ENCODE data around the gene ZFP3.
"Not testable (repeated sequence)": the region's sequence is repeated elsewhere in the genome, so short reads cannot be mapped to it uniquely, and the experiment has no call there.

The ZFP3 gene

DNA sequence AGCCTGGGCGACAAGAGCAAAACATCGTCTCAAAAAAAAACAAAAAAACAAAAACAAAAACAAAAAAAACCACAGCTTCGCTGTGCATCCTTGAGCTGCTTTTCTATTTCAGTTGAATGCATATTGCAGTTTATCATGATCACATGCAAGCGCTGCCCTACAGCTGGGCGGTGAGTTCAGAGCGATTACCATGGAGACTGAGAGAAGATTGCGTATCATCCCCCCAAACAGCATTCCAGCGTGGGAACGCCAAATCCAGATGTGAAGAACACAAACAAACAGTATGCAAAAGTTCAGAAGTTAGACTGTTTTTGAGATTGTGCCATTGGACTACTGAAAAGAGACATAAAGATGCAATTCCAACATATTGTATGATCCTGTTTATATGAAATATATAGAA lies 28.0 kb upstream of the ZFP3 start:
- TF ChIP-seq, protein P1, sequence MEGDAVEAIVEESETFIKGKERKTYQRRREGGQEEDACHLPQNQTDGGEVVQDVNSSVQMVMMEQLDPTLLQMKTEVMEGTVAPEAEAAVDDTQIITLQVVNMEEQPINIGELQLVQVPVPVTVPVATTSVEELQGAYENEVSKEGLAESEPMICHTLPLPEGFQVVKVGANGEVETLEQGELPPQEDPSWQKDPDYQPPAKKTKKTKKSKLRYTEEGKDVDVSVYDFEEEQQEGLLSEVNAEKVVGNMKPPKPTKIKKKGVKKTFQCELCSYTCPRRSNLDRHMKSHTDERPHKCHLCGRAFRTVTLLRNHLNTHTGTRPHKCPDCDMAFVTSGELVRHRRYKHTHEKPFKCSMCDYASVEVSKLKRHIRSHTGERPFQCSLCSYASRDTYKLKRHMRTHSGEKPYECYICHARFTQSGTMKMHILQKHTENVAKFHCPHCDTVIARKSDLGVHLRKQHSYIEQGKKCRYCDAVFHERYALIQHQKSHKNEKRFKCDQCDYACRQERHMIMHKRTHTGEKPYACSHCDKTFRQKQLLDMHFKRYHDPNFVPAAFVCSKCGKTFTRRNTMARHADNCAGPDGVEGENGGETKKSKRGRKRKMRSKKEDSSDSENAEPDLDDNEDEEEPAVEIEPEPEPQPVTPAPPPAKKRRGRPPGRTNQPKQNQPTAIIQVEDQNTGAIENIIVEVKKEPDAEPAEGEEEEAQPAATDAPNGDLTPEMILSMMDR (conservative IDR thresholded peaks at IDR 0.05; ENCODE audit: low read depth, low read length) = no peak
- H3K4me3 ChIP-seq (ENCODE audit: low read length) = no peak overlapping the region
- DNase-seq (ENCODE audit: low read depth) = no peak

DNA sequence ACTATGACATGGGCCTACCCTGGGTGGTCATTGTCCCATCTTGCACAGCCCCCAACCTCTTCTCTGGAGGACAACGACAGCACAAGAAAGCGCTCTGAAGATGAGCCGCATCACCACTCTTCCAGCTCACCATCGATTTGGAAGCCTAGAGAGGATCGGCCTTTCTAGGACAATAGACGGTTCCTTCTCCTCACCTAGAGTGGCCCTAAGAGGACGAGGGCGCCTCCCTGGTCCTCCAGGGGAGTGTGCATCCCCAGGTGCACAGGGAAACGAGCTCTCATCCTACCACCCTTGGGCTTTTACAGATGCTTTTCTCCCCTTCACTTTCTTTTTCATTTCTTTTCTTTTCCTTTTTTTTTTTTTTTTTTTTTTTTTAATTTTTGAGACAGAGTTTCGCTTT lies 22.7 kb upstream of the ZFP3 start:
- H3K4me3 ChIP-seq (ENCODE audit: low read length) = no peak overlapping the region
- no peak for DNase-seq (ENCODE audit: low read depth)
- TF ChIP-seq, protein P1 (conservative IDR thresholded peaks at IDR 0.05; ENCODE audit: low read depth, low read length) = no peak

DNA sequence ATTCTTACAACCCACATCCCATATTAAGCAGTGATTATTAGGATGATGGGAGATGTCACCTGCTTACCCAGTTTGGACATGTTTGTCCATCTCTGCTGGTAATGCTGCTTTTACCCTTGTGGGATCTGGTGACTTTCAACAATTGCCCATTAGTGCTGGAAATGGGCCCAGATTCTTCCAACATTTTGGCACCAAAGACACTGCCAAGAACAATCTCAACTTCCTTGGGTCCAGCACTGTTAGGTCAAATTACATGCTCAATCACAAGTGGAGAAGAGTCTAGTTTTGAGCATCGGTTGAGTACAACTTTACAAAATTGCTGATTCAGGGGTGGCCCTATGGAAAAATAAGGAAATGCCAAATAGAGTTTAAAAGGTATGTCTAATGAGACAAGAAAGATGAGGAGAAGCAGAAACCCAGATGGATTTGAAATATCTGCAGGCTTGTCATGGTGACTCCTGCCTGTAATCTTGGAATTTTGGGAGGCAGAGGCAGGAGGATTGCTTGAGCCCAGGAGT lies 13.0 kb upstream of the ZFP3 start:
- TF ChIP-seq, protein P1 (conservative IDR thresholded peaks at IDR 0.05; ENCODE audit: low read depth, low read length) = no peak
- DNase-seq (ENCODE audit: low read depth) = no peak
- H3K4me3 ChIP-seq (ENCODE audit: low read length) = no peak overlapping the region

DNA sequence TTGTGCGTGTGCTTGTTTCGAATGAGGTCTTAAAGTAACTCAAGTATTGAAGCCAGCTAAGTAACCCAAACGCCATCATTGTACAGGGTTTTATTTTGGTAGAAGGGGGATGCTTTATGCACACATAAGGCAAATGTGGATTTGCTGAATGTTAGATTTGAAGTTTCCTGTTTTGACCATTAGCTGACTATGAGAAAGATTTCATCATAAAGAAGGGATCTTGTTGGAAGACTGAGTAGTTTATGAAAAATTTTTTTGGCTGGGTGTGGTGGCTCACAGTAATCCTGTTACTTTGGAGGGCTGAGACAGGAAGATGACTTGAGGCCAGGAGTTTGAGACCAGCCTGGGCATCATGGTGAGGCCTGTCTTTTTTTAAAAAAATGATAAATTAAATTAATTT lies 10.0 kb upstream of the ZFP3 start:
- no peak for DNase-seq (ENCODE audit: low read depth)

DNA sequence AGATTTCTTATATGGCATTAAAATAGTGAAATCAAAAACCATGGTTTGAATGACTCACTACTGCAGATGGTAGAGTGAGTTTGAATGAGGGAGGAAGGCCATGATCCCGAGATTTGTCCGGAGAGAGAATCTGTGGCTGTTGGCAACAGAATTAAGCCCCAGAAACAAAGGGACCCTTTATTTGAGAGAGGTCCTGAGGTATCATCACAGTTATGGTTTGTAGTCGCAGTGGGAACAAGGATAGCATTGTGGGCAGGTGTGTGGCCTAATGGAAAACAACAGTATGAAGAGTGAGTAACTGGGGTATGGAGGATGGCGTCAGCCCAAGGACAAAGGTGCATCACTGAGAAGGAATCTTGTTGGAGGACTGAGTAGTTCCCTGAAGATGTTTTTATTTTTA lies 8.5 kb upstream of the ZFP3 start:
- H3K4me3 ChIP-seq (ENCODE audit: low read length) = no peak overlapping the region
- DNase-seq (ENCODE audit: low read depth) = no peak
- TF ChIP-seq, protein P1 (conservative IDR thresholded peaks at IDR 0.05; ENCODE audit: low read depth, low read length) = no peak

More for the DNA sequence above, 10.0 kb upstream of the ZFP3 start:
- H3K4me3 ChIP-seq (ENCODE audit: low read length) = no peak overlapping the region
- TF ChIP-seq, protein P1 (conservative IDR thresholded peaks at IDR 0.05; ENCODE audit: low read depth, low read length) = no peak

DNA sequence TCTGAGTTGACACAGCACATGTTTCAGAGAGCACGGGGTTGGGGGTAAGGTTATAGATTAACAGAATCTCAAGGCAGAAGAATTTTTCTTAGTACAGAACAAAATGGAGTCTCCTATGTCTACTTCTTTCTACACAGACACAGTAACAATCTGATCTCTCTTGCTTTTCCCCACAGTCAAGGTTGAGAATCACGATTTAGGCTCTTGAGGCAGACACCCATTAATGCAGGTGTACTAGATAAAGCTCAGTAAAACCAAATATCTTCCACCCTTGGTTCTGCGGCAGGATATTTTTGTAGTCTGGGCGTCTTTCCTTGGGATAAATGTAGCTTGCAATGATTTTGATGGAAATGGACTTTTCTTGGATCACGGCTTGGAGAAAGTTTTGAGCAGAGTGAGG lies 2.8 kb upstream of the ZFP3 start:
- DNase-seq (ENCODE audit: low read depth) = not testable (repeated sequence)

DNA sequence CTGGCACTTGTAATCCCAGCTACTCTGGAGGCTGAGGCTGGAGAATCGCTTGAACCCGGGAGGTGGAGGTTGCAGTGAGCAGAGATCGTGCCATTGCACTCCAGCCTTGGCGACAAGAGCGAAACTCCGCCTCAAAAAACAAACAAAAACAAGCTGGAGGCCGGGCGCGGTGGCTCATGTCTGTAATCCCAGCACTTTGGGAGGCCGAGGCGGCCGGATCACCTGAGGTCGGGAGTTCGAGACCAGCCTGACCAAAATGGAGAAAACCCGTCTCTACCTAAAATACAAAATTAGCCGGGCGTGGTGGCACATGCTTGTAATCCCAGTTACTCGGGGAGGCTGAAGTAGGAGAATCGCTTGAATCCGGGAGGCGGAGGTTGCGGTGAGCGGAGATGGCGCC lies 992 bp upstream of the ZFP3 start:
- DNase-seq (ENCODE audit: low read depth); H3K4me3 ChIP-seq (ENCODE audit: low read length): not testable (repeated sequence)

More for the DNA sequence above, 2.8 kb upstream of the ZFP3 start:
- not testable (repeated sequence) for H3K4me3 ChIP-seq (ENCODE audit: low read length)

DNA sequence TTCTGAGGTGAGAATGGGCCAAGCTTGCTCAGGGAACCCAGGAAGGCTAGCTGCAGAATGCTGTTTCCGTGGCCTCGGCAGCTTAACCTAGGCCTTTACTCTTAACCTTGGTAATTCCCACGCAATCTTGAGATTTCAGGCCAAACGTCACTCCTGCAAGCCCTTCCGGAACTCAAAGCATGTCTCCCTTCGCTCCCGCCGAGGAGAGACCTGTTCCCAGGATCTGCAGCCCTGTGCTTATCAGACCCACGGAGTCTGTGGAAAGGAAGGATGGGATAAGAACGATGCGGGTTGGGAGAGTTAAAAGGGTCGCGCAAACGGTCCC lies 524 bp upstream of the ZFP3 start:
- no peak for DNase-seq (ENCODE audit: low read depth)
- TF ChIP-seq, protein P1 (conservative IDR thresholded peaks at IDR 0.05; ENCODE audit: low read depth, low read length) = no peak

More for the DNA sequence above, 524 bp upstream of the ZFP3 start:
- peak overlapping the region; percentile 54 for H3K4me3 ChIP-seq (ENCODE audit: low read length)
